ENCODE results near the gene SPOCK2.

DNA sequence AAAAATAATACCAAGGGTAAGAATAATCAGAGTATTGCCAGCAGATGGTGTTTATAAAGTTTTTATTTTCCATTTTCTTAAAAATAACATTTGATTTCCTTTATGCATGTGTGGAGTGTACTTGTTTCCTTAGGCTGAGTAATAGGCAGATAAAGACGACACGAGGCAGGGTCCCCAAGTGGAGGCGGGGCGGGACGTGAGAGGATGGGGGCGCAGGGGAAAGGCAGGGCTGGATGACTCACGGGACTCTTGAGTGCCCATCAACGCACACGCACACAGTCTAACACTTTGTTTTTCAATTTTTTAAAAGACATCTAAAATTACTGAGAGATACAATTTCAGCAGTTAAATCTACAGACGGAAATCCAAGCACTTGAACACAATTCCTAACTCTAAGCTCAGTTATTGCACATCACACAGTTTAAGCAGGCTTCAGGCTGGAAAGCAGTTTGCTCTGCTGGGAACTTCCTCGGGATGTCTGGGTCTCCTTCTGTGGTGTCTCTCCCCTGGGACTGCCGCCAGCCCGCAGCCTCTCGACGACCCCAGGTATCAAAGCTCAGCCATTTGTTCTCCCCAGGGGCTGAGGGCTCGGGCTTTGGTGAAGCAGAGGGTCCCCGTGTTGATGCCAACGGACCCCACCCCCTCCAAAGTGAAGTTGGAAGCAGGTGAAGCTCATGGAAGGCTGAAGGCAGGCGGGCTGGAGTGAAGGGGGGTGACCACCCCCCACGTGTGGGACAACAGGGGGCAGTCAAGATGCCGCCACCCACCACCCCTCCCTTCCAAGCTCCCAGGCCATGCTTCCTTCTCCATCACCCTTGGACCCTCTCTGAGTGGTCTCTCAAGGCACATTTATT is 29.1 kb downstream of the SPOCK2 start:
- TF ChIP-seq EGR1 (IDR thresholded peaks at IDR 0.05; ENCODE audit: borderline replicate concordance in 1 of 2, low read depth in 2 of 2, low read length in 2 of 2) (no peak), HDAC2 (IDR thresholded peaks at IDR 0.05) (no peak), CHD2 (IDR thresholded peaks at IDR 0.05; ENCODE audit: borderline replicate concordance, low read depth, low read length) (no peak)
- TF ChIP-seq, protein P1, sequence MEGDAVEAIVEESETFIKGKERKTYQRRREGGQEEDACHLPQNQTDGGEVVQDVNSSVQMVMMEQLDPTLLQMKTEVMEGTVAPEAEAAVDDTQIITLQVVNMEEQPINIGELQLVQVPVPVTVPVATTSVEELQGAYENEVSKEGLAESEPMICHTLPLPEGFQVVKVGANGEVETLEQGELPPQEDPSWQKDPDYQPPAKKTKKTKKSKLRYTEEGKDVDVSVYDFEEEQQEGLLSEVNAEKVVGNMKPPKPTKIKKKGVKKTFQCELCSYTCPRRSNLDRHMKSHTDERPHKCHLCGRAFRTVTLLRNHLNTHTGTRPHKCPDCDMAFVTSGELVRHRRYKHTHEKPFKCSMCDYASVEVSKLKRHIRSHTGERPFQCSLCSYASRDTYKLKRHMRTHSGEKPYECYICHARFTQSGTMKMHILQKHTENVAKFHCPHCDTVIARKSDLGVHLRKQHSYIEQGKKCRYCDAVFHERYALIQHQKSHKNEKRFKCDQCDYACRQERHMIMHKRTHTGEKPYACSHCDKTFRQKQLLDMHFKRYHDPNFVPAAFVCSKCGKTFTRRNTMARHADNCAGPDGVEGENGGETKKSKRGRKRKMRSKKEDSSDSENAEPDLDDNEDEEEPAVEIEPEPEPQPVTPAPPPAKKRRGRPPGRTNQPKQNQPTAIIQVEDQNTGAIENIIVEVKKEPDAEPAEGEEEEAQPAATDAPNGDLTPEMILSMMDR (IDR thresholded peaks at IDR 0.05 in 2 of 3, conservative IDR thresholded peaks at IDR 0.05 in 1 of 3; ENCODE audit: control insufficient read depth in 2 of 3, extremely low read depth in 1 of 3, insufficient read depth in 1 of 3, low read depth in 3 of 3, low read length in 3 of 3): no peak

All from GM12878 (cell line).